Adrenal gland (tissue), 12 donors: ENCODE measurements around the gene METTL27. TPM values are rescaled to one million over a fixed set of nuclear protein-coding genes. Genes with fewer than 3 reads are reported as not detected.

ENCODE experiments used
- DNase-seq, 7 donors: peaks; one replicate each; pipeline ENCODE4 v3.0.0-alpha.2; 2019 to 2020
- H3K27ac ChIP-seq, 5 donors: fragments of 200-600 bp; sonication (generic) in 4 of 5; 1 replicate in 3 of 5; 2 replicates in 2 of 5; pipeline versions ENCODE4 v1.5.1 to v1.8.0; 2016 to 2020; ENCODE audit warnings: mild to moderate bottlenecking in 1 of 5
- H3K27me3 ChIP-seq: fragments of 200-600 bp; 2 replicates; pipeline ENCODE4 v1.8.0; 2021
- H3K36me3 ChIP-seq, 2 donors: fragments of 200-600 bp; replicated peaks in 1 of 2; 1 replicate in 1 of 2; 2 replicates in 1 of 2; pipeline versions ENCODE4 v1.5.1 to v1.8.0; 2018 to 2022
- H3K4me1 ChIP-seq, 2 donors: fragments of 200-600 bp; replicated peaks in 1 of 2; 1 replicate in 1 of 2; 2 replicates in 1 of 2; pipeline versions ENCODE4 v1.5.1 to v1.8.0; 2018 to 2021
- H3K4me3 ChIP-seq, 4 donors: fragments of 200-600 bp; sonication (generic) in 3 of 4; one replicate each; pipeline ENCODE4 v1.5.1; 2016 to 2018
- H3K9me3 ChIP-seq, 3 donors: fragments of 200-600 bp; sonication (generic) in 1 of 3; replicated peaks in 1 of 3; 1 replicate in 2 of 3; 2 replicates in 1 of 3; pipeline versions ENCODE4 v1.5.1 to v1.8.0; 2016 to 2021
- CTCF ChIP-seq, 6 experiments: fragments of 450-650 bp in 4 of 6; fragments of 200-600 bp in 2 of 6; sonication (generic) in 1 of 6; IDR thresholded peaks; 1 replicate in 5 of 6; 2 replicates in 1 of 6; pipeline versions ENCODE4 v1.5.1 to v1.8.0; 2016 to 2021; ENCODE audit warnings: antibody characterized with exemption in 6 of 6, mild to moderate bottlenecking in 2 of 6, moderate library complexity in 1 of 6
- POLR2A ChIP-seq, 2 donors: fragments of 450-650 bp; IDR thresholded peaks; one replicate each; pipeline ENCODE4 v1.6.1; 2017; ENCODE audit warnings: antibody characterized with exemption in 2 of 2, mild to moderate bottlenecking in 2 of 2, moderate library complexity in 1 of 2
- WGBS, 4 donors: extraction: QIAGEN DNeasy Blood & Tissue Kit in 2 of 4; methylation state at CpG; one replicate each; pipeline versions ENCODE4 v1.1.5 to v1.1.7; 2013 to 2017; 5-methylcytosine and 5-hydroxymethylcytosine counted together
- intact Hi-C, 2 donors: fragments of 100-400 bp; cut with DNase I; formaldehyde crosslinking; loops; one replicate each; pipeline versions ENCODE4 v1.14.1 to v1.15.0; 2022 to 2023
- polyA plus RNA-seq, 3 donors: library from polyadenylated mRNA; stranded (reverse); fragments of 200-250 nt in 2 of 3; fragments of 350-450 nt in 1 of 3; fragmentation: Illumina TruSeq in 1 of 3; extraction: RNeasy Lipid Tissue Mini Kit (QIAGEN cat#74804) in 1 of 3; gene quantifications; one replicate each; pipeline ENCODE4 v1.2.3, GENCODE V29; 2013 to 2014
- total RNA-seq, 9 donors: library from RNA; depleted of rRNA in 4 of 9; stranded (reverse); fragments of >200 nt in 4 of 9; fragments of 120-200 nt in 1 of 9; fragmentation: NEBNext Ultra II Directional in 1 of 9; extraction: Animal tissue kit (Norgen Biotek cat#: 25700) in 1 of 9; gene quantifications; one replicate each; pipeline versions ENCODE4 v1.1.0 to v1.2.4, GENCODE V29; 2013 to 2023
- donor health status: healthy with polysubstance abuse.
- donor health status: Bipolar disorder and iron deficiency.
- donor health status: DM: yes; HTN: yes; CAD: no.
- donor health status: DM: no; HTN: no; CAD: no.
- donor health status: DM: no; HTN: no; CAD: no.
- donor health status: DM: yes; HTN: yes; CAD: no.

METTL27 gene
- total and polyA plus RNA-seq, 12 donors, result 0.40 to 8.3 (median 2.6) TPM; not detected in 1

GRCh38 chr7:73864981-73865711 lies 22.8 kb upstream of the METTL27 start:
- TF ChIP-seq CTCF (IDR thresholded peaks at IDR 0.05) (no peak), POLR2A (IDR thresholded peaks at IDR 0.05) (no peak)
- no peaks in the 10 kb centered on the region for H3K9me3 ChIP-seq
- peak overlapping the region in 1 of 5 donors; percentile 41 for H3K27ac ChIP-seq
- no peaks in the 10 kb centered on the region for H3K4me1 ChIP-seq
- intact Hi-C loops, result loop anchor here (5.0 to 10.0 kb wide), 3 partner anchors 157 to 350 kb away; partner anchors contain the start of genes ELN (in 1 of the 2) and LAT2 (in 1 of the 2)
- H3K27me3 ChIP-seq, result no peaks in the 10 kb centered on the region
- no peak overlapping the region for H3K4me3 ChIP-seq
- 59 to 81% (median 70%) methylated on average over 4 to 8 of the region's 8 CpGs for WGBS, 4 donors
- no peaks in the 10 kb centered on the region for H3K36me3 ChIP-seq
- DNase-seq, result peak in 1 of 7 donors; percentile 69

GRCh38 chr7:73861305-73861704 lies 19.0 kb upstream of the METTL27 start:
- intact Hi-C loops, result loop anchor here in 1 of 2 donors (10.0 kb wide), 1 partner anchor 353 kb away; the partner anchor contains the start of gene LAT2
- H3K27me3 ChIP-seq, result no peaks in the 10 kb centered on the region
- TF ChIP-seq CTCF (IDR thresholded peaks at IDR 0.05) (no peak), POLR2A (IDR thresholded peaks at IDR 0.05) (no peak)
- DNase-seq, result no peak
- no peak overlapping the region for H3K4me3 ChIP-seq
- H3K36me3 ChIP-seq, result no peaks in the 10 kb centered on the region
- no peak overlapping the region for H3K27ac ChIP-seq
- H3K9me3 ChIP-seq, result no peaks in the 10 kb centered on the region
- H3K4me1 ChIP-seq, result no peaks in the 10 kb centered on the region
- WGBS, 4 donors, result 93 to 94% (median 93%) methylated on average over 12 of the region's 12 CpGs

GRCh38 chr7:73860859-73861258 lies 18.5 kb upstream of the METTL27 start, which contains the start of gene TMEM270:
TMEM270 (plus strand) TSS chr7:73861159; CDS start chr7:73861195, 36 bp downstream.
- no peak for TF ChIP-seq CTCF (IDR thresholded peaks at IDR 0.05)
- DNase-seq, result no peak
- intact Hi-C loops, result loop anchor here in 1 of 2 donors (10.0 kb wide), 1 partner anchor 354 kb away; the partner anchor contains the start of gene LAT2
- H3K27ac ChIP-seq, result no peak within 1 kb of the TSS
- H3K36me3 ChIP-seq, result no peaks in the 10 kb centered on the region
- 83 to 87% (median 86%) methylated on average over 11 of the region's 11 CpGs for WGBS, 4 donors
- H3K4me1 ChIP-seq, result no peaks in the 10 kb centered on the region
- H3K27me3 ChIP-seq, result no peaks in the 10 kb centered on the region
- H3K4me3 ChIP-seq, result no peak within 1 kb of the TSS
- no peaks in the 10 kb centered on the region for H3K9me3 ChIP-seq

- no peak for TF ChIP-seq CTCF (IDR thresholded peaks at IDR 0.05)
- TF ChIP-seq POLR2A (IDR thresholded peaks at IDR 0.05), result no peak
- H3K4me1 ChIP-seq, result peaks cover 0 to 6% of the 10 kb centered on the region in 2 donors
- H3K27ac ChIP-seq, result no peak overlapping the region
- no peak for DNase-seq
- 58 to 79% (median 73%) methylated on average over 2 of the region's 2 CpGs for WGBS, 4 donors
- H3K4me3 ChIP-seq, result no peak overlapping the region
- H3K9me3 ChIP-seq, result no peaks in the 10 kb centered on the region
- no peaks in the 10 kb centered on the region for H3K36me3 ChIP-seq
- intact Hi-C loops, result loop anchor here in 1 of 2 donors (10.0 kb wide), 1 partner anchor 254 kb away; no protein-coding TSS in a partner anchor
- H3K27me3 ChIP-seq, result no peaks in the 10 kb centered on the region
Observed at GRCh38 chr7:73858807-73859206, 16.5 kb upstream of the METTL27 start.
